Measurements from ENCODE around the gene DNMT3L.
"Not testable (repeated sequence)": the region's sequence is repeated elsewhere in the genome, so short reads cannot be mapped to it uniquely, and the experiment has no call there.

Gene DNMT3L

DNA sequence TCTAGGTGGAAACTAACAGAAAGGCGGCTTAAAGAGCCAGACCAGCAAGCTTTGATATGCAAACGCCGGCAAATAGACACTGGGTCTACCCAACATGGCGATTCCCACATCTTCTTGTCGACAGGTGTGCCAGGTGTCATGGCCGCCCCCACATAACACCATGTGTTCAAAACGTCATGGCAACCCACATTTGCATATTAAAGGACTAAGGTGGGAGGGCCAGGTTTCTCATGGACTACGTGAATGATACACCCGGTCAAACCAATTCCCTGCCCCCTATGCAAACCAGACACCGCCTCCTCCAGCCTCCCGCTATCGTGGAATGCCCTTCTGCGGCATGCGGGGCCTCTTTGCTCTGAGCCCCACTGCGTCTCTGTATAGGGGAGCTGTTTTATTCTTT lies 62.2 kb downstream of the DNMT3L start:
- no peak overlapping the region for H3K9ac ChIP-seq (ENCODE audit: low read length)
- H3K4me1 ChIP-seq (ENCODE audit: control insufficient read depth, insufficient read depth, low read length) = no peaks in the 10 kb centered on the region
- H3K4me3 ChIP-seq (ENCODE audit: low read length) = no peak overlapping the region
- no peaks in the 10 kb centered on the region for H3K36me3 ChIP-seq (ENCODE audit: control insufficient read depth, insufficient read depth, low read length, severe bottlenecking)
- H3K9me3 ChIP-seq (ENCODE audit: control insufficient read depth, low read length) = no peaks in the 10 kb centered on the region
- no peaks in the 10 kb centered on the region for H3K27me3 ChIP-seq (replicated peaks; ENCODE audit: control insufficient read depth, insufficient read depth, low read length)
- DNase-seq (ENCODE audit: low read depth) = no peak

DNA sequence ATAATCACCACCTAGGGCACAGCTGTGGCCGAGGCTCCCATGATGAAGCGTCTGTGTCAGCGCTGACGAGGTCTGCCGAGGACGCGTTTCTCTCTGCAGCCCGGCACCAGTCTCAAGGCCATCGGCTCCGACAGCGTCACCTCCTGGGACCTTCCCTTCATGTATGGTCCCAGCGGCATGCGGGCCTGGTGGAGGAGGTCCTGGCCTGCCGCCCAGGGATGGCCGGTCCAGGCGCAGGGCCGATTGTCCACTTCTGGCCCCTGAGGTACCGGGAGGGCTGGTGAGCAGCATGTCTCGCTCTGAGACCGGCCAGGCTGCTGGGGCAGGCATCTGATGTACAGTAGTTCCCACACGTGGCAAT lies 64.6 kb downstream of the DNMT3L start:
- H3K4me3 ChIP-seq (ENCODE audit: low read length); H3K9me3 ChIP-seq (ENCODE audit: control insufficient read depth, low read length); H3K36me3 ChIP-seq (ENCODE audit: control insufficient read depth, insufficient read depth, low read length, severe bottlenecking); H3K4me1 ChIP-seq (ENCODE audit: control insufficient read depth, insufficient read depth, low read length); DNase-seq (ENCODE audit: low read depth); H3K27me3 ChIP-seq (replicated peaks; ENCODE audit: control insufficient read depth, insufficient read depth, low read length); H3K9ac ChIP-seq (ENCODE audit: low read length): not testable (repeated sequence)
